Thoracic aorta (tissue), 2 donors: ENCODE data around the gene SHISAL1. TPM values are rescaled to one million over a fixed set of nuclear protein-coding genes. Genes with fewer than 3 reads are reported as not detected.
A peak's percentile ranks its signal among the peaks of the same experiment; 100 is the strongest.

Source experiments
- ATAC-seq: fragments of 150-250 bp; one replicate; pipeline ENCODE4 v1.8.0; 2017; ENCODE audit warnings: low read depth; ENCODE audit not compliant: insufficient number of reproducible peaks, low FRiP score
- DNase-seq: peaks from one replicate; pipeline ENCODE4 v3.0.0-alpha.2; 2020; ENCODE audit warnings: low spot score
- H3K27ac ChIP-seq, 2 donors: fragments of 200-600 bp; sonication (generic); 1 replicate in 1 of 2; 2 replicates in 1 of 2; pipeline ENCODE4 v1.5.1; 2016; ENCODE audit warnings: mild to moderate bottlenecking in 2 of 2, moderate library complexity in 2 of 2
- H3K27me3 ChIP-seq: fragments of 200-600 bp; sonication (generic); replicated peaks from 2 replicates; pipeline ENCODE4 v1.6.0; 2016; ENCODE audit warnings: mild to moderate bottlenecking; ENCODE audit not compliant: insufficient read depth
- H3K36me3 ChIP-seq: fragments of 200-600 bp; sonication (generic); one replicate; pipeline ENCODE4 v1.5.1; 2016
- H3K4me1 ChIP-seq, 2 donors: fragments of 200-600 bp; sonication (generic); 1 replicate in 1 of 2; 2 replicates in 1 of 2; pipeline versions ENCODE4 v1.5.1 to v1.6.0; 2016; ENCODE audit warnings: low read depth in 2 of 2, mild to moderate bottlenecking in 1 of 2; ENCODE audit not compliant: control insufficient read depth in 1 of 2
- H3K4me3 ChIP-seq: fragments of 200-600 bp; sonication (generic); 2 replicates; pipeline ENCODE4 v1.5.1; 2016; ENCODE audit warnings: mild to moderate bottlenecking
- H3K9me3 ChIP-seq: fragments of 200-600 bp; sonication (generic); 2 replicates; pipeline ENCODE4 v1.5.1; 2016
- CTCF ChIP-seq: fragments of 200-600 bp; sonication (generic); IDR thresholded peaks from one replicate; pipeline ENCODE4 v1.5.1; 2019; ENCODE audit warnings: antibody characterized with exemption
- total RNA-seq, 2 donors: library from RNA; depleted of rRNA; stranded (reverse); fragments of >200 nt; gene quantifications; one replicate each; pipeline versions ENCODE4 v1.1.0 to v1.2.3, GENCODE V29; 2016

SHISAL1 gene
- total RNA-seq, 2 donors from 2014 or later: 0.81 to 3.4 TPM

- no peaks in the 10 kb centered on the region for H3K36me3 ChIP-seq
- no peak overlapping the region for H3K4me3 ChIP-seq
- no peaks in the 10 kb centered on the region for H3K27me3 ChIP-seq
- no peak for DNase-seq
- no peaks in the 10 kb centered on the region for H3K9me3 ChIP-seq
- ATAC-seq: no peak
- peaks cover 9% of the 10 kb centered on the region in 2 donors for H3K4me1 ChIP-seq
- no peak overlapping the region for H3K27ac ChIP-seq
- TF ChIP-seq CTCF: no peak
Observed at GRCh38 chr22:44311855-44312170, 938 bp downstream of the SHISAL1 start.

GRCh38 chr22:44311104-44311854 lies 1.5 kb downstream of the SHISAL1 start:
- Histone ChIP-seq H3K9me3 (no peaks in the 10 kb centered on the region), H3K4me1 (peaks cover 9% of the 10 kb centered on the region in 2 donors), H3K4me3 (no peak overlapping the region), H3K27ac (no peak overlapping the region), H3K36me3 (no peaks in the 10 kb centered on the region), H3K27me3 (no peaks in the 10 kb centered on the region)
- ATAC-seq (no peak), DNase-seq (no peak)
- TF ChIP-seq CTCF: no peak

- Histone ChIP-seq H3K4me3 (no peak overlapping the region), H3K4me1 (peaks cover 9% of the 10 kb centered on the region in 2 donors), H3K36me3 (no peaks in the 10 kb centered on the region), H3K27ac (no peak overlapping the region), H3K27me3 (no peaks in the 10 kb centered on the region), H3K9me3 (no peaks in the 10 kb centered on the region)
- no peak for ATAC-seq
- DNase-seq: no peak
- TF ChIP-seq CTCF: no peak
Observed at GRCh38 chr22:44309647-44310046, 3.1 kb downstream of the SHISAL1 start.

- H3K27me3 ChIP-seq: no peaks in the 10 kb centered on the region
- no peak for TF ChIP-seq CTCF
- ATAC-seq: no peak
- H3K36me3 ChIP-seq: no peaks in the 10 kb centered on the region
- H3K27ac ChIP-seq: no peak overlapping the region
- DNase-seq: no peak
- H3K9me3 ChIP-seq: no peaks in the 10 kb centered on the region
- peaks cover 9% of the 10 kb centered on the region in 2 donors for H3K4me1 ChIP-seq
- H3K4me3 ChIP-seq: no peak overlapping the region
Observed at GRCh38 chr22:44309137-44309536, 3.6 kb downstream of the SHISAL1 start.

GRCh38 chr22:44307509-44308169 lies 5.1 kb downstream of the SHISAL1 start:
- no peak for TF ChIP-seq CTCF
- no peak for ATAC-seq
- Histone ChIP-seq H3K4me1 (peaks cover 9% of the 10 kb centered on the region in 2 donors), H3K36me3 (no peaks in the 10 kb centered on the region), H3K4me3 (no peak overlapping the region), H3K9me3 (no peaks in the 10 kb centered on the region), H3K27ac (peak overlapping the region in 1 of 2 donors; percentile 12), H3K27me3 (no peaks in the 10 kb centered on the region)
- no peak for DNase-seq
